Measurements from ENCODE around the gene EPS8L3.

The EPS8L3 gene

DNA sequence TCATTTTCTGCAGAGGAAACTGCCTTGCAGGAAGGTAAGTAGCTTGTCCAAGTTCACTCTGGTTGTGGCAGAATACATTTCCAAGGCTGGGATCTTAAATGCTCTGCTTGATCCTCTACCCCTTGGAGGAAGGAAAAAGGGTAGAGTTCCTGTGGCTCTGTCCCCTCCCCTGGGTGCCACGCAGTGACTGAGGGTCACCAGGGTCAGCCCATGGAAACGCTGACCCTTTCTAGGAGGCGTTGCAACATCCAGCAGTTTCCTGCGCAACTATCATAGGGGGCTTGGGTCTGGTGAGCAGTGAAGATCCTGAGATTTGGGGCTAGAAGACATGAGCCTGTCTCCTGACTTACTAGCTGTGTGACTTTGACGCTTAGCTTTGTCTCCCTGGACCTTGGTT, 29.4 kb upstream of the EPS8L3 start:
- DNase-seq (ENCODE audit: low read depth), result no peak

DNA sequence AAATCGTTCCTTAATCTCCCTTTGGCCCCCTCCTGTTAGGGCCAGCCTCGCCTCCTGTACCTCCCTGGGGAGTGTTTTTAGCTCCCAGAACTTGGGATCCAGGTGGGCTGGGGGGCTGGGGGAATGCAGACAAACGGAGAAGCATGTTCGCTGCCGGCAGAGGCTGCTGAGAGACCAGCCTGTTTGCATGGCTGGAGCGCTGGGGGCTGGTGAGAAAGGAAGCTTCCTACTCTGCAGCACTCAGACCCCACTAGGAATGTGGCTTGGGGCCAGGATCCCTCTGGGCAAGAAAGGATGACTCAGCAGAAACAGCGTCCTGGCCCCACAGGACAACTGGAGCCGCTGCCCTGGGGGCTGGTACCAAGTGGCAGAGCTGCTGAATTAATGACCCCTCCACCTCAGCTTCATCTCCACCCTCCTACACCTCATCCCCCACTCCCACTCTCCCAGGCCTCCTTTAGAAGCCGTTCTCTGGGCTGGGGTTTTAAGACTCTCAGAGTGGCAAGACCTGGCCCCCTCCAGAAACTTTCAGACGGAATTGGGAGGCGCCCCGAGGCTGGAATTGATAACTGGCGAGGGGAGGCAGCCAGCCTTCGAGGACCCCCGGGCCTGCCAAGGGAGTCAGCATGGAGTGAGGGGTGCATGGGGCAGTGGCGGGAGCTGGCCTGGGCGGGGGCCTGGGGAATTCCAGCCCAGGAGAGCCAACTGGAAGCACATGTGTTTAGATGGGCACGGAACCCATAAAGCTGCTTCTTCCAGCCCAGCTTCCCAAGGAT, 28.5 kb upstream of the EPS8L3 start:
- no peak for DNase-seq (ENCODE audit: low read depth)

DNA sequence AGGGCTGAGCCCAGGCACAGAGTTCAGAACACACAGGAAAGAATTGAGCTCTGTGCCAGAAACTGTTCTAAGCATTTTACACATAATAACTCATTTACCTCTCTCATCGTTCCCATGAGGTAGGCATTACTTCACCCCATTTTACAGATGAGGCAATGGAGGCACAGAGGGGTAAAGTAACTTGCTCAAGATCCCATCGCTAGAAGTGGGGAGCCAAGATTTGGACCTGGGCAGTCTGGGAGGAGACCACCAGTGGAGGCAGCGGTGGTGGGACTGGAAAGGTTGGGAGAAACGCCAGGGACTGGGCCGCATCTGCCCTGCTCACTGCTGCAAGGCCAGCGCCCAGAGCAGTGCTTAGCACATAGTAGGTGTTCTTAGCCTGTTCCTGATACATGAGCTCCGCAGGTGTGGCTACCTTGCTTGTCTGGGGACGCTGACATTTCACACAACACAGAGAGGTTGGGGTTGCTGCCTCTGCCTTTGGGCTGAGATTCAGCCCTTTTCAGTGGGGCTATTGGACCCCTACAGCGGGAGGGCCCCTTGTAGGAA, 27.8 kb upstream of the EPS8L3 start:
- DNase-seq (ENCODE audit: low read depth), result no peak

DNA sequence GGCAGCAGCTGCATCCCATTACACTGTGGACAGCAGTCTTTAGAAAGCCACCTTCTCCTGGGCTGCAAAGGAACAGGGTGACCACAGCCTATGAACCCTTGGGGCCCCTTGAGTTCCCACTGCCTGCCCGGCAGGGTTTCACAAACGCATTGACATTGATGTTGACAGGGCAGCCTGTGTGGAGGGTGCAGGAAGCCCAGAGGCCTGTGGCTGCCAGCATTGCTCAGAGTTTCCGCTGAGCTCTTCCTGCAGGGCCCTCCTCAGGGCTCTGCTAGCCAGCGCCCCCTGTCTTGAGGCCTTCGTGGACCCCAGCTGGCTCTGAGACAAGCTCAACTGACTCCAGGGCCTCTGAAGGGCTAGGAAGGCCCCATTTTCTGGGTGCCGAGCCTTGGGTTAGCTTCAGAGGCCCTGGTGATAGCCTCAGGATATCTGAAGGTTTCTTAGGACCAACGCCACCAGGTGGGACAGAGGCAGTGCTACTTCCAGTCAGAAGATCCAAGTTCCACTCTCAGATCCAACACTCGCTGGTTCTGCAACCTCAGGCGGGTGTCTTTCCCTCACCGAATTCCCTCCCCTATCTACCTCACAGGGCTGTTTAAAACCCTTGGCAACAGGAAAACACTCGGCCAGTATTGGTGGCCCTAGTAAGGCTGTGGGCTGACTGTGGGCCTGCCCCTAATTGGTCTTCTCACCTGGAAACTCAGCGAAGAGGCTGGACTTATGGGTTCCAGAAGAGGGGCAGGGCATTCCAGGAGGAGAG, 27.2 kb upstream of the EPS8L3 start:
- peak; percentile 71 for DNase-seq (ENCODE audit: low read depth)

DNA sequence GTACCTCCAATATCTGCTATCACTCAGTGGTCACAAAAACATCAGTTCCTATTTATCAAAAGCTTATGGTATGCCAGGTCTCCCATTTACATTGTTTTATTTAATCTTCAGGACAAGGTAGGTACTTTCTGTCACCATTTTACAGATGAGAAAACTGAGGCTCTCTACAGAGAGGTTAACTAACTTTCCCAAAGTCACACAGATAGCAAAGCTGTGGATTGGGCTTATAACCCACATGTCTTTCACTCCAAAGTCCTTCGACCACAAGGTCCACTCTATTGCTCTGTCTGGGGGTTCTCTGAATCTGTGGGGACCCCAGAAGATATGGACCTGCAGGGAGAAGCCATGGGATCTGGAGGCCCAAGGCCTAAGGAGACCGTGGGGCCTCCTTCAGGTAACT, 26.6 kb upstream of the EPS8L3 start:
- DNase-seq (ENCODE audit: low read depth), result no peak

DNA sequence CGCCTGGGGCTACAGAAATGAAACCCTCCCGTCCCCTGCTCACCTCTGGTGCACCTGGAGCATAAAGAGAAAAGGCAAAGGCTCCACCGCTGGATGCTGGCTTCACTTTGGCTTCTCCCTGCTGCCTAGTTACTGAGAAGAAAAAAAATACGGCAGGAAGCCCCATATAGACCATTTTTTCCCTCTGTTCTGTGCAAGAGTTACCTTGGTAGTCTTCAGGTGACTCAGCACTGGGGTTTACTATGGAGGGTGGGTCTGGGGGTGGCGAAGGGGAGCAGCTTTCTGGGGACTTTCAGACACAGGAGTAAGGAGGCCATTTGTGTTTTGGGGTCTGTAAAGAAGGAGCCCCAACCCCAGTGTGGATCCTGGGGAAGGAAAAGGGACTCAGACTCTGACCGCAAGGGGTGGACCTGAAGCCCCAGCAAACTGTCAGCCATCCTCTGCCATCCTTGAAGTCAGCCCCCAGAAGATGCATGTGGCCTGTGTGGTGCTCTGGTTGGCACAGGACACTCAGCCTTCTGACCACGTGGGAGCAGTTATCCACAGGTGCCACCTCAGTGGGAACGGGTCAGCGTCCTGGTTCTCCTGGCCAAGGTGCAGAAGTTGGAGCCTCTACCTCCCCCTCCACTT, 25.9 kb upstream of the EPS8L3 start:
- DNase-seq (ENCODE audit: low read depth), result no peak

DNA sequence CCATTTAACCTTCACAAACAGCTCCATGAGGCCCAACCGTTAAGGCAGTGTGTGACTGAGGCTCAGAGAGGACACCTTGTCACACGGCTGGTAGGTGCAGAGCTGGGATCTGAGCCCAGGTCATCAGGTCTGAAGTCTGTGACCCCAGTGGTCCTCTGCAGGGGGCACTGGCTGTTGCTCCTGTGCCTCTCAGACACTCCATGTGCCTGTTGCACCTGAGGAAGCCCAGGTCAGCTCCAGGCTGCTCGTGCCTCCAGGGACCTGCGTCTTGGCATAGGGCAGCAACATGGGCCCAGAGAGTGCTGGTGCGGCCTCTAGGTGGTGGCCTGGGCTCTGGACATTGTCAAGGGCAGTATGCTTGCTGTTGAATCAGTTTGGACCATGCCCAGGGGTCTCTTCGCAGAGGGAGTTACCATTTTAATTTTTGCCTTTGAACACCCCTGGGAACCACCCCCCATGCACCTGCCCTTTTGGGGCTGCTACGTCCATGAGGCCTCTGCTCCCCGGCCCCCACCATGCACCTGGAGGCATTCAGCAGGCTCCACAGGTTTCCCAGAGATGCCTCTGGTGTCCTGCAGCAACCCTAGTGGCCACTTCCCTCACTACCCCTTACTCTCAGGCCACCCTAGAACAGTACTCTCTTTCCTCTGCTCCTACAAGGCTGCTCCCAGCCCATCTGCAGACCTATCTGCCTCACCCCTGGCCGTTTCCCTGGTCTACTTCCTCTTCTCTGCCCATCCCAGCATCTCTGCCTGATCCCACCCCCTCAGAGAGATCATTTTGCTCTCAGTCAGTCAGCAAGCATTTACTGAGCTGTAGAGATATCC, 25.2 kb upstream of the EPS8L3 start:
- no peak for DNase-seq (ENCODE audit: low read depth)

DNA sequence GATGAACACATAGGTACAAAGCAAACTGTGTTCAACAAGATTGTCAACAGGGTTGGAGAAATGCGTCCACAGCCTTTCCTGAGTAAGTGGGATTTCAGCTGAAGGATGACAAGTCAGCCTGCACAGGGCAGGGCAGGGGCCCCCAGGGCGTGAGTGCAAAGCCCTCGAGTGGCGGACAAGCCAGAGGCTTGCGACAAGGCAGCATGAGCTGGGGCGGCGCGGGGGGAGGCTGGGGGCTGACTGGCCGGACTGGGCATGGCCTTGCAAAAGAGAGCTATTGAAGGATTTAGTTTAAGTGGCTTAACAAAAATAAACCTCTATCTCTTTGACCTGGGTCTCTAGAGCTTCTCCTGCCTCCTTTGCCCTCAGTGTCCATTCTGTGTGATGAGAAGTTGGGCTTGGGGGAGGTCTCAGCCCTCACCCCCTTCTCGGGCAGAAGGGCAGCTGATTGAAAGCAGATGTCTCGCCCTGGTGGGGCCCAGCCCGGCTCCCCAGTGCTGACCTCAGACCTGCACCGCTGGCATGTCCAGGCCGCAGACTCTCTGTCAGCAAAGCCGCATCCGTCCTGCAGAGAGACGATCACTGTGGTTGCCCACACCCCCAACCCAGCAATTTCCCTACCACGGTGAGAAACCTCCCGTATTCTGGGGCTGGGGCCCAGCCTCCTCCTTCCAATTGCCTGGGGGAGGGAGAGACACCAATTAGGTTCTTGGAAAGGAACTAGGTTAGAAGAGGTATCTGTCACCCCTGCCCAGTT, 24.3 kb upstream of the EPS8L3 start:
- DNase-seq (ENCODE audit: low read depth), result no peak

DNA sequence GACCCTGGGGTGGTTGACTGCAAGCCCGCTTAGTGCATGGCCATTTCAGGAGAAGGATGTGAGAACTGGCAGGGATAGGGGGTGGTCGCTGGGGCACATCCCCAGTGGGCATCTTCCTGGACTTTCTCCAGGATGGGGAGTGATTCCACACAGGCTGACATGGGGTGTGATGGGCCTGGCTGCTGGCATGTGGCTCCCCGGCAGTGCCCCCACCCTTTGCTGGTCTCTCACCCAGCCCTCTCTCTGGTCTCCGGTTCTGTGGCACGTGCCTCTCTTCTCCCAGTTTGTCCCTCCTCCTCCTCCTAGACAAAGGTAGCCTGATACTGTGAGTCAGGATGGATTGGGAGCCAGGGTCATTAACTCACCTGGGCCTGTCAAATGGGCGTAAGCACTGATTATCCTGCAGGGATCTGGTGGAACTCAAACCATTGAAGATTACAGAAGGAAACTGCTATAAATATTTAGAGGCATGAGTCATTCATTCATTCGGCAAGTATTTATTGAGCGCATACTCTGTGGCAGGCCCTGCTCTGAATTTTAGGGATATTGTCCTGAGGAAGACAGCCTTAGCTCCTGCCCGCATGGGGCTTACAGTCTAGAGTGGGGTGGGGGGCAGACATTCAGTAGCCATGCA, 23.6 kb upstream of the EPS8L3 start:
- no peak for DNase-seq (ENCODE audit: low read depth)

DNA sequence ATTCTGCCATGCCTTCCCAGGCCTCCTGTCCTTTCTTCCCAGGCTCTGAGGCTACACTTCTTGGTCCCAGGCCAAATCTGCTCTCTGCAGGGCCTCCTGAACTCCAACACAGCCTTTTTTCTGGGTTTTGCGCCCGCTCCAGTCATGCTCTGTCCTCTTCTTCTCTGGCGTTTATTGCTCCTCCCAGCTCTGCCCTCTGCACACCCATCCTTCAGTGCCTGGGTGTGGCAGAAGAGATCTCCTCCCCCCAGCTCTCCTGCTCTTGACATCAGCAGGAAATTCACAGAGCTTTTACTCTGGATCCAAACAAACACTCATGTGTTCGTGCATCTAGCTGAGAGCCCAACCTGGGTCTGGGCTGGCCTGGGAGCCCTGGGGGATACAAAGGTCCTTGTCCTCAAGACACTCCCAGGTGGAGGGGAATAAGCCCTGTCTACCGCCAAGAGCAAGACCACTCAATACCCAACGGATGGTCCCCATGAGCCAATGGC, 22.9 kb upstream of the EPS8L3 start:
- DNase-seq (ENCODE audit: low read depth), result no peak

DNA sequence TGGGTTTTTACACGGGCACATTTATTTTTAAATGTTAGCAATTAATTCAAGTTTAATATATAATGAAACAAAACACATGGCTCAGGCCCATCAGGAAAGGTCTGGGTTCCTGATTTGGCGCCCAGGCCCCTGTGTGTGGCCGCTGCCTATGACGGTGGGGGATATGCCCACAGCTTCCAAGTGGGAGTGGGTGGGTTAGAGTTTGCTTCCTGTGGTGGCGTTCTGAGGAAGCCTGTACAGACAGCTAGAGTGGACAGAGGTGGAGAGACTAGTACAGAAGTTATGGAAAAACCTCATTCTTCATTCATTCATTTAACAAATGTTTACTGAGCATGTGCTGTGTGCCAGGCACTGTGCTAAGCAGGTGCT, 22.4 kb upstream of the EPS8L3 start:
- DNase-seq (ENCODE audit: low read depth), result no peak

DNA sequence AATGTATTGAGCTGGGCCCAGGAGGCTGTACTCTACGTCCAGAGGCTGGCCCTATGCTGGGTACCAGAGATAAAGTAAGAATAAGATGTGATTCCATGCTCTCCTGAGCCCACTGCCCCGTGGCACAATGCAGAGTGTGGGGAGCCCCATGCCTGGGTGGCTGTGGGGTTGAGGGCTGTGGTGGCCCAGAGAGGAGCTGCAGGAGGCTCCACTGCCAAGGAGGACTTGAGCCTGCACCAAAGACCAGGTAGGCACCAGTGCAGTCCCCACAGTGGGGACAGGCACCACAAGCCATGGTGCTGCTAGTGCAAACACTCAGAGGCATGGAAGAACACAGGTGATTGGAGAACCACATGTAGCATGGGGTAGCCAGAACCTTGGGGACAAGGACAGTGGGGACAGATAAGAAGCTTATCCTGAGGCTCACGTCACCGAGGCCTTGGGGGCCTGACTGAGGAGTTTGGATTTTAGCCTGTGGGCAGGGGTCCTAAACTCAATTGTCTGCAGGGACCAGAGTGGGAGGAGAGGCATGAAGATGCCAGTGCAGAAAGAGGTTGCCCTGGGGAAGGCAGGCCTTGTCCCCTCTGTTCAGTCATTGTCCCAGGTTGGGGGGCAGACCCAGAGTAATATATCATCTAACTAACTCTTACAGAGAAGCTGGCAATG, 21.9 kb upstream of the EPS8L3 start:
- DNase-seq (ENCODE audit: low read depth), result no peak

DNA sequence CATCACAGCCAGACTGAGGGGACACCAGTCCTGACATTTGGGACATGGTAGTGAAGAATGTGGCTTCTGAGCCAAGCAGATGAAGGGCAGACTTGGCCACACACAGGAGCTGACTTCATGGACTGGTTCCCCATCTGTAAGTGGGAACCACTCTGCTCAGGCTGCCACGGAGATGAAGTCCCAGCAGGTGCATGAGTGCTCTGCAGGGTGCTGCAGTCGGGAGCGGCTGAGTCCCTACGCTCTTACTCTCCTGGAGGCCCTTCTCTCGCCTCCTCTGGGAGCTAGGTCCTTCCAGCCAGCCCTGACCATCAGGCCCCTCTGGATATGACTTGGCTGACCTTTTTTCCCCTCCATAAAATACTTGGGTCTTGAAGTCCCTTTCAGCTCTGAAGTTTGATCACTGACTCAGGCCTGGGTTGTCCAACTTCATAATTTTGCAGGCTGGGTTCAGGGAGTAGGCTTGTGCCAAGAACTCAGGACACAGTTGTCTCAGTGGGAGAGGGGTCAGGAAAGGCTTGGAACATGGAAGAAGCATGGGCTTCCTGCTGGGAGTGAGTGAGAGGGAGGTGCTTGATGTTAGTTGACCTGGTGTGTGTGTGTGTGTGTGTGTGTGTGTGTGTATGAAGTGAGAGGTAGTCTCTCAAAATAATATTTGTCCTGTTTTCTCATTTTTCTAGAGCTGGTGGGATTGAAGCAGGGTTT, 21.0 kb upstream of the EPS8L3 start:
- DNase-seq (ENCODE audit: low read depth), result no peak

DNA sequence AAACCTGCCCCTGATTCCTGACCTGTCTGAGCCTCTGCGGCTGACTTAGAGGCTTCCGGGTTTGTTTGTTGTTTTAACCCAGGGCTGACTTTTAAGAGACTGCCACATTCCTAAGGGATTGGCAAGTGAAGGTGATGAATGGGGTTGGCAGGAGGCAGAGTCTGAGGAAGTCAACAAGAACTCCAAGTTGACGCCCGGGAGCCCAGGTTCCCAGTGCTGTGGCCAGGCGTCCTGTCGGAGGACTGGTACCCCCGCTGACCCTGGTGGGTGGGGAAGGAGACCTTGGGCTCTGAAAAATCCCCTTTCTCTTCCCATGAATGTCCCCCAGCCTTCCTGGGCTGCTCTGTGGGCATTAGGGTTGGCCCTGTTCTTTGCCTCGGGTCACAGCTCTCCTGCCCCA, 19.7 kb upstream of the EPS8L3 start:
- DNase-seq (ENCODE audit: low read depth), result no peak

DNA sequence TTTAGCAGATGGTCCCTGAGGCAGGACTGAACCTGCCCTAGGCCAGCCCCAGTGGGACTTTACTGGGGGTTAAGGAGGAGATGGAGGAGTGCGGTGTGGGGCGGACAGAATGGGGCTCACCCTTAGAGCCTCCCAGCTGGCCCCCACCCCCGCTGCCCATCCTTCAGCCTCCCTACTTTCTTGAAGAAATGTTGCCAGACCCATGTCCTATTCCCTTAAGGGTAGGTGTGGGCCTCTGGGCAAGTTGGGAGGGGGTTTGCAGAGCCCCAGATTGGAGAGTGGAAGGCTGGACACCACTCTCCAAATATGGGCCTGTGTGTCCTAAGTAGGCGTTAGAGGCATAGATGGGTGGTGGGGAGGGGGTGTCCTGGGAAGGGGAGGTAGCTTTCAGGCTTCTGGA, 19.2 kb upstream of the EPS8L3 start:
- no peak for DNase-seq (ENCODE audit: low read depth)

DNA sequence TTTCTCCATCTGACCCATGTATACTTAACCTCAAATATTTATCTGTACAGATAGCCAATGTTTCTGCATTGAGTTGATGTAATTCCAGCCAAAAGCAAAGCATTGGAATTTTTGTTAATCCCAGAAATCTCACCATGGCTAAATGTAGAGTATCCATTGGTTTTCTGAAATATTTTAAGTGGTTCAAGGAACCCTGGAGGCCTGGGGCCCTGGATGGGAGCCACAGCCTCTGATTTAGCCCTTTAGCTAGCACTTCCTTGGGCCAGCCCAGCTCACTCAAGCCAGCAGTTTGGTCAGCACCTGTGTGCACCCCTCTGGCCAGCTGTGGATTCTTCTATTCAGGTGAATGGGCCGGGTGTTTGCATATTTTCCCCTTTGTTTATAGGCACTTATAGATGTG, 18.8 kb upstream of the EPS8L3 start:
- DNase-seq (ENCODE audit: low read depth), result no peak

DNA sequence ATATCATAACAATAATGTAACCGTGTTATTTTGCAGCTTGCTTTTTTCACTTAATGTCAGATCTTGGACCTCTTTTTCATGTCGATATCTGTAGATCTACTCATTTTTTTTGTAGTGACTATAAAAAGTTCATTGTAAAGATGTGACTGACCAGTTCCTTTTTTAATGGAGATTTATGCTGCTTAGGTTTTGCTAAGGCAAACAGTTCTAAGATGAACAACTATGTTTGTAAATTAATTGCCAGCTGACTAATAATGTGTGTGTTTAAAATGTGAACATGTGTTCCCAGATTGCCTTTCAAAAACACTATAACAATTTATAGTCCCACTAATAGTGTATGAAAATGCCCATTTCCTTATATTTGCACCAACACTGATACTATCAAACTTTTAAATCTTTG, 18.1 kb upstream of the EPS8L3 start:
- no peak for DNase-seq (ENCODE audit: low read depth)

DNA sequence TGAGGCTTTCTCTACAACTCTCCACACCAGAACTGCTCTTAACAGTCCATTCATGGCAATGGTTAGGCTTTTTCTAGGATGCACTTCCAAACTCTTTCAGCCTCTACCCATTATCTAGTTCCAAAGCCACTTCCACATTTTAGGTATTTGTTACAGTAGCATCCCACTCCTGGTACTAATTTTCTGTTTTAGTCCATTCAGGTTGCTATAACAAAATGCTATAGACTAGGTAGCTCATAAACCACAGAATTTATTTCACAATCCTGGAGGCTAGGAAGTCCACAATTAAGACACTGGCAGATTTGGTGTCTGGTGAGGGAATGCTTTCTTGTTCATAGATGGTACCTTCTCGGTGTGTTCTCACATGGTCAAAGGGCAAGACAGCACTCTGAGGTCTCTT, 17.3 kb upstream of the EPS8L3 start:
- DNase-seq (ENCODE audit: low read depth), result no peak

DNA sequence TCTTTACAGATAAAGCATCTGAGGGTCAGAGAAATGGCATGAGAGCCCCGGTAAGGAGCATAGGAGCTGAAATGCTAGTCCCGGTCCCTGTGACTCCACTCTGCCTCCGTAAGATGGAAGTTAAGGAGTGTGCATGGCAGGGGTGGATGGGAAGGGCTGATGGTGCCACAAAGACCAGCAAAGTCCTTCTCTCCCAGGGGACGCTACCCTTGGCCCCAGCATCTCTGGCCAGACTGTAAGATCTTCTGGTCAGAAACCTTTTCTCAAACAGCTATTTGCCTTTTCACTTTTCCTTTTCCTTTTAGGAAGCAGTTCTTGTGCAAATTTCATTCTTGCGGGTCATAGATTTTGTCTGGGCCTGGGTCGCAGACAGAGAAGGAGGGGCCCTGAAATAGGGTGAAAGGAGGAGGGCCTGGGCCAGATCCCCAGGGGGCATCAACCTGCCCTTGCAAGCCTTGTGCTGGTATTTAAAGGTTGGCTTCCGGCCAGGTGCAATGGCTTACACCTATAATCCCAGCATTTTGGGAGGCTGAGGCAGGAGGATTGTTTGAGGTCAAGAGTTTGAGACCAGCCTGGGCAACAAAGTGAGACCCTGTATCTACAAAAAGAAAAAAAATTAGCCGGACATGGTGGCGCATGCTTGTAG, 14.4 kb upstream of the EPS8L3 start:
- DNase-seq (ENCODE audit: low read depth), result no peak
